Activated CD8-positive, alpha-beta T cell treated with anti-CD3 and anti-CD28 coated beads, Interleukin-2, amount 10 ng/mL, durations not matched to agents 7 days and 5 days (primary cell): ENCODE measurements around the gene OR7G2. TPM values are rescaled to one million over a fixed set of nuclear protein-coding genes. Genes with fewer than 3 reads are reported as not detected.

Experiments used
- total RNA-seq, 2 experiments: library from RNA; stranded (reverse); gene quantifications; one replicate each; pipeline ENCODE4 v1.2.3, GENCODE V29; 2021

OR7G2 gene
- total RNA-seq, 2 experiments from 2014 or later: not detected

Other genes starting within 250 kb of the OR7G2 start
- gene MUC16, start 97.1 kb downstream of the OR7G2 start, total RNA-seq: under 1 TPM in 1 of 2 experiments, not detected in 1; under 0.01 TPM
- gene OR1M1, start 20.4 kb downstream of the OR7G2 start, total RNA-seq: not detected
- not detected for gene OR7G1, start 8.3 kb upstream of the OR7G2 start, total RNA-seq
- not detected for gene OR7G3, start 19.5 kb upstream of the OR7G2 start, total RNA-seq
- 10 to 100 TPM; 37.1 to 41.3 TPM for gene ZNF317, start 32.9 kb upstream of the OR7G2 start, total RNA-seq
- not detected for gene OR7D2, start 71.5 kb upstream of the OR7G2 start, total RNA-seq
- gene OR7D4, start 112.1 kb upstream of the OR7G2 start, total RNA-seq: not detected
- not detected for gene OR7E24, start 143.5 kb upstream of the OR7G2 start, total RNA-seq
- gene ZNF699, start 202.4 kb upstream of the OR7G2 start, total RNA-seq: 10 to 100 TPM in 1 of 2 experiments, 1 to 10 TPM in 1; 7.5 to 10.0 TPM
- gene ZNF559, start 216.7 kb upstream of the OR7G2 start, total RNA-seq: 10 to 100 TPM; 13.3 to 18.0 TPM